AG09319 (cell line): Measurements from ENCODE around the gene GRK5.

Experiments
- DNase-seq: peaks from one replicate; pipeline ENCODE4 v3.0.0-alpha.2; 2010; ENCODE audit warnings: low read depth; ENCODE audit errors: extremely low read depth
- TF ChIP-seq, protein P1 (sequence below): IDR thresholded peaks from 2 replicates; pipeline ENCODE4 v1.5.1; 2011; ENCODE audit warnings: low read depth, mild to moderate bottlenecking, inconsistent platforms, low read length, moderate library complexity

GRK5 gene

GRCh38 chr10:119216127-119216526 lies 8.8 kb downstream of the GRK5 start:
- DNase-seq = no peak
- TF ChIP-seq, protein P1, sequence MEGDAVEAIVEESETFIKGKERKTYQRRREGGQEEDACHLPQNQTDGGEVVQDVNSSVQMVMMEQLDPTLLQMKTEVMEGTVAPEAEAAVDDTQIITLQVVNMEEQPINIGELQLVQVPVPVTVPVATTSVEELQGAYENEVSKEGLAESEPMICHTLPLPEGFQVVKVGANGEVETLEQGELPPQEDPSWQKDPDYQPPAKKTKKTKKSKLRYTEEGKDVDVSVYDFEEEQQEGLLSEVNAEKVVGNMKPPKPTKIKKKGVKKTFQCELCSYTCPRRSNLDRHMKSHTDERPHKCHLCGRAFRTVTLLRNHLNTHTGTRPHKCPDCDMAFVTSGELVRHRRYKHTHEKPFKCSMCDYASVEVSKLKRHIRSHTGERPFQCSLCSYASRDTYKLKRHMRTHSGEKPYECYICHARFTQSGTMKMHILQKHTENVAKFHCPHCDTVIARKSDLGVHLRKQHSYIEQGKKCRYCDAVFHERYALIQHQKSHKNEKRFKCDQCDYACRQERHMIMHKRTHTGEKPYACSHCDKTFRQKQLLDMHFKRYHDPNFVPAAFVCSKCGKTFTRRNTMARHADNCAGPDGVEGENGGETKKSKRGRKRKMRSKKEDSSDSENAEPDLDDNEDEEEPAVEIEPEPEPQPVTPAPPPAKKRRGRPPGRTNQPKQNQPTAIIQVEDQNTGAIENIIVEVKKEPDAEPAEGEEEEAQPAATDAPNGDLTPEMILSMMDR = no peak

GRCh38 chr10:119217401-119217800 lies 10.0 kb downstream of the GRK5 start:
- TF ChIP-seq, protein P1 = no peak
- DNase-seq = no peak

- TF ChIP-seq, protein P1 = no peak
- no peak for DNase-seq
Observed at GRCh38 chr10:119217991-119218490, 10.7 kb downstream of the GRK5 start.

GRCh38 chr10:119219871-119220270 lies 12.5 kb downstream of the GRK5 start:
- peak; percentile 80 for DNase-seq
- TF ChIP-seq, protein P1 = no peak

DNA sequence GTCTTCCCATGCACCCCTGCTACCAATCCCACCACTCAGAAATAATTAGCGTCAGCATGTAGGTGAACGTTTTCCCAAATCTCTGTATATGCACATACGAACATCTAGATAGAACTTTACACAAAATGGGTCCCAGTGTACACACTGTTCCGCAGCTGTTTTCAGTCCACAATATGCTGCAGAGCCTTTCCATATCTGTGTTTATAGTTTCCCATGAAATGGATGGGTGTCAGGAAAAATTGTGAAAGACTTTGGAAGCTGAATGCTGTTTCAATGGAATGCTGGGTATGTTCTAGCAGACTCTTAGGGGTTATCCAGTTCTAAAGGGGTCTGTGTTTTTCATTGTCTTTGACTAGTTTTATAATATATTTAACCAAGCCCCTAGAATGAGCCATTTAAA lies 13.8 kb downstream of the GRK5 start:
- TF ChIP-seq, protein P1 = no peak
- no peak for DNase-seq

DNA sequence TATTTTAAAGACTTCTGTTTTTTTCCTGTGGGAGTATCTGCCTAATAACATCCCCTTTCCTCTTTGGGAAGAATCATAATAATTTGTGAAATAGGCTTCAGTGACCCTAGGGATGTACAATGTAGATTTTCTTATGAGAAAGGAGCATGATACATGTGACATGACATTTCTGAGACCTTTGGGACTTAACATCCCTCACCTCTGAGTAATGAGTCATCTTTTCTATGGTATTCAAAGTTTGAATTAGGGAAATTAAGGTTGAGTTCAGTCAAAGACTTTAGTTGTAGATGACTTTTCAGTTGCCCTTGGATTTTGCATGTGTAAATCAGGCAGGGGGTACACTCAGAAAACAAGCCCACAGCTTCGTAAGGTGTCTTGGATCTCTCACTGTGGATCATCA lies 14.3 kb downstream of the GRK5 start:
- TF ChIP-seq, protein P1 = no peak
- DNase-seq = no peak

DNA sequence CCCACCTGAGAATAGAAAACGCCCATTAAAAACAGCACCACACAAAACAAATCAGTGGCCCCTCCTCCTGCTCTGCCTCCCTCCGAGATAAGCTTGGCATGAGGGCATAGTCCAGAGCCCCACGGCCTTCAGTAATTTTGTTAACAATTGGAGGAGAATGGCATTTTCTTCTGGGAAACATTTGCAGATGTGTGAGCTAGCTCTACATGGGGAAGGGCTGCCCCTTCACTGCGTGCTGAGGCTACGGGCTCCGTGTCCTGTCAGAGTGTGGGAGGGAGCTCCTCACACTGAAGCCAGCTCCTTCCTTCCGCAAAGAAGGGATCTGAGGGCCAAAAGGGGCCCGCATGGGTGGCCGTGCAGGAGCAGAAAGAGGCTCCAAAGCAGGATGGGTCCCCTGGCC lies 15.2 kb downstream of the GRK5 start:
- no peak for DNase-seq
- TF ChIP-seq, protein P1 = no peak
